OCI-LY3 (cell line): ENCODE measurements around the gene NXN.
"Not testable (repeated sequence)": the region's sequence is repeated elsewhere in the genome, so short reads cannot be mapped to it uniquely, and the experiment has no call there.

ENCODE experiments used
- EZH2phosphoT487 ChIP-seq: fragments of 200-600 bp; shearing (Covaris generic); IDR thresholded peaks from 2 replicates; pipeline ENCODE4 v1.6.1; 2018; ENCODE audit warnings: antibody characterized with exemption, mixed run types, low read depth
- TF ChIP-seq, protein P1 (sequence below): fragments of 200-600, 300-600 bp; sonication (generic); IDR thresholded peaks from 2 replicates; pipeline ENCODE4 v1.5.1; 2014; ENCODE audit warnings: antibody characterized with exemption, low read length, low read depth

DNA sequence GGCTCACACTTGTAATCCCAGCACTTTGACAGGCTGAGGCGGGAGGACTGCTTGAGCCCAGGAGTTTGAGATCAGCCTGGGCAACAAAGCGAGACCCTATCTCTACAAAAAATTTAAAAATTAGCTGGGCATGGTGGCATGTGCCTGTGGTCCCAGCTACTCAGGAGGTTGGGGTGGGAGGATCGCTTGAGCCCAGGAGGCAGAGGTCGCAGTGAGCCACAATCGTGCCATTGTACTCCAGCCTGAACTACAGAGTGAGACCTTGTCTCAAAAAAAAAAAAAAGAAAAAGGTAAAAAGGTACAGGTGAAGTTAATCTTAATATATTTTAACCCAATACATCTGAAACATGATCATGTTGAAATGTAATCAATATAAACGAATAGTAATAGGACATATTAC, 73.9 kb downstream of the NXN start:
- not testable (repeated sequence) for TF ChIP-seq EZH2phosphoT487
- TF ChIP-seq, protein P1, sequence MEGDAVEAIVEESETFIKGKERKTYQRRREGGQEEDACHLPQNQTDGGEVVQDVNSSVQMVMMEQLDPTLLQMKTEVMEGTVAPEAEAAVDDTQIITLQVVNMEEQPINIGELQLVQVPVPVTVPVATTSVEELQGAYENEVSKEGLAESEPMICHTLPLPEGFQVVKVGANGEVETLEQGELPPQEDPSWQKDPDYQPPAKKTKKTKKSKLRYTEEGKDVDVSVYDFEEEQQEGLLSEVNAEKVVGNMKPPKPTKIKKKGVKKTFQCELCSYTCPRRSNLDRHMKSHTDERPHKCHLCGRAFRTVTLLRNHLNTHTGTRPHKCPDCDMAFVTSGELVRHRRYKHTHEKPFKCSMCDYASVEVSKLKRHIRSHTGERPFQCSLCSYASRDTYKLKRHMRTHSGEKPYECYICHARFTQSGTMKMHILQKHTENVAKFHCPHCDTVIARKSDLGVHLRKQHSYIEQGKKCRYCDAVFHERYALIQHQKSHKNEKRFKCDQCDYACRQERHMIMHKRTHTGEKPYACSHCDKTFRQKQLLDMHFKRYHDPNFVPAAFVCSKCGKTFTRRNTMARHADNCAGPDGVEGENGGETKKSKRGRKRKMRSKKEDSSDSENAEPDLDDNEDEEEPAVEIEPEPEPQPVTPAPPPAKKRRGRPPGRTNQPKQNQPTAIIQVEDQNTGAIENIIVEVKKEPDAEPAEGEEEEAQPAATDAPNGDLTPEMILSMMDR = not testable (repeated sequence)
